GM12878 (cell line): ENCODE data around the gene ITCH. TPM values are rescaled to one million over a fixed set of nuclear protein-coding genes. Genes with fewer than 3 reads are reported as not detected.

Experiments
- EGR1 ChIP-seq, 2 experiments: IDR thresholded peaks; 1 replicate in 1 of 2; 2 replicates in 1 of 2; pipeline ENCODE4 v1.6.1; 2011 to 2012; ENCODE audit warnings: low read depth in 2 of 2, low read length in 2 of 2, borderline replicate concordance in 1 of 2, mild to moderate bottlenecking in 1 of 2, moderate library complexity in 1 of 2
- GATAD2B ChIP-seq: fragments of 450-650 bp; conservative IDR thresholded peaks from 2 replicates; pipeline ENCODE4 v1.6.1; 2017; ENCODE audit warnings: low read depth, mild to moderate bottlenecking, moderate library complexity
- JUND ChIP-seq: IDR thresholded peaks from 2 replicates; pipeline ENCODE4 v1.6.1; 2012; ENCODE audit warnings: low read depth, mild to moderate bottlenecking, low read length, improper control_type of control experiment, moderate library complexity
- KAT2A ChIP-seq: conservative IDR thresholded peaks from 2 replicates; pipeline ENCODE4 v1.6.1; 2011; ENCODE audit warnings: low read depth, low read length; ENCODE audit not compliant: control insufficient read depth
- MXI1 ChIP-seq: fragments of 150-350 bp; IDR thresholded peaks from 2 replicates; pipeline ENCODE4 v1.6.1; 2011; ENCODE audit warnings: low read depth, mild to moderate bottlenecking, inconsistent platforms, low read length, improper control_type of control experiment
- NFYA ChIP-seq: IDR thresholded peaks from 2 replicates; pipeline ENCODE4 v1.6.1; 2011; ENCODE audit warnings: low read depth, mild to moderate bottlenecking, low read length, improper control_type of control experiment, borderline replicate concordance
- POLR2AphosphoS5 ChIP-seq: IDR thresholded peaks from 2 replicates; pipeline ENCODE4 v1.6.1; 2011; ENCODE audit warnings: mild to moderate bottlenecking, low read length, inconsistent platforms
- POU2F2 ChIP-seq: IDR thresholded peaks from 3 replicates; pipeline ENCODE4 v1.6.1; 2011; ENCODE audit warnings: low read depth, mild to moderate bottlenecking, low read length, borderline replicate concordance
- PRDM15 ChIP-seq: fragments of 450-650 bp; formaldehyde crosslinking; IDR thresholded peaks from 2 replicates; pipeline ENCODE4 v1.4.0; 2020; ENCODE audit warnings: mild to moderate bottlenecking, moderate library complexity
- RB1 ChIP-seq: fragments of 450-650 bp; formaldehyde crosslinking; IDR thresholded peaks from 2 replicates; pipeline ENCODE4 v1.6.1; 2017; ENCODE audit warnings: mild to moderate bottlenecking, borderline replicate concordance
- RBBP5 ChIP-seq: fragments of 200-600 bp; sonication (generic); conservative IDR thresholded peaks from 2 replicates; pipeline ENCODE4 v1.6.1; 2016
- RFX5 ChIP-seq: IDR thresholded peaks from 2 replicates; pipeline ENCODE4 v1.6.1; 2011; ENCODE audit warnings: low read depth, low read length, improper control_type of control experiment
- SMC3 ChIP-seq: IDR thresholded peaks from 2 replicates; pipeline ENCODE4 v1.6.1; 2011; ENCODE audit warnings: low read length, improper control_type of control experiment, borderline replicate concordance
- TAF1 ChIP-seq: IDR thresholded peaks from 2 replicates; pipeline ENCODE4 v1.6.1; 2011; ENCODE audit warnings: mild to moderate bottlenecking, low read depth, low read length, borderline replicate concordance
- TCF3 ChIP-seq: IDR thresholded peaks from 2 replicates; pipeline ENCODE4 v1.6.1; 2012; ENCODE audit warnings: low read depth, mild to moderate bottlenecking, low read length, borderline replicate concordance; ENCODE audit not compliant: insufficient read depth
- USF2 ChIP-seq: IDR thresholded peaks from 2 replicates; pipeline ENCODE4 v1.6.1; 2011; ENCODE audit warnings: low read depth, low read length, improper control_type of control experiment, borderline replicate concordance
- ZNF622 ChIP-seq: fragments of 450-650 bp; IDR thresholded peaks from 2 replicates; pipeline ENCODE4 v1.6.1; 2017; ENCODE audit warnings: mild to moderate bottlenecking, inconsistent platforms
- polyA plus RNA-seq, 11 experiments: library from polyadenylated mRNA; depleted of rRNA in 4 of 11; unstranded in 6 of 11; stranded (reverse) in 5 of 11; fragments of >200 nt; fragmentation: Nextera tagmentation in 4 of 11; fragmentation: Illumina TruSeq in 1 of 11; extraction: Ambion mirVana in 4 of 11; extraction: Trizol in 1 of 11; gene quantifications; 1 replicate in 1 of 11; 2 replicates in 10 of 11; pipeline versions ENCODE4 v1.2.1 to v1.2.3, GENCODE V29; 2011 to 2016; ENCODE audit warnings: inconsistent platforms in 2 of 11, missing spikeins in 2 of 11, low read depth in 1 of 11
- total RNA-seq, 4 experiments: library from RNA; depleted of rRNA in 3 of 4; stranded (reverse); fragments of >200 nt in 3 of 4; fragmentation: Illumina TruSeq in 1 of 4; extraction: Trizol in 1 of 4; gene quantifications; 2 replicates each; pipeline versions ENCODE4 v1.2.1 to v1.2.3, GENCODE V29; 2013 to 2021
- TF ChIP-seq, protein P1 (sequence below): IDR thresholded peaks from 2 replicates; pipeline ENCODE4 v1.6.1; 2011; ENCODE audit warnings: low read depth, mild to moderate bottlenecking, low read length, moderate library complexity, borderline replicate concordance; ENCODE audit errors: extremely low read depth
- TF ChIP-seq, protein P2 (sequence below): fragments of 450-650 bp; IDR thresholded peaks from 2 replicates; pipeline ENCODE4 v1.6.1; 2016; ENCODE audit warnings: mild to moderate bottlenecking, moderate library complexity, borderline replicate concordance

ITCH gene
- total and polyA plus RNA-seq, 10 of the 15 experiments (the other 5 are each of a cell fraction or from before 2014, with no cell fraction given): 7.5 to 46.1 (median 21.5) TPM

GRCh38 chr20:34363062-34363464, at the start of gene ITCH (continued):
- 0 out of 3 replicates have a peak, but pooled peaks of 1 of the 2 experiments have one; percentile 11 for TF ChIP-seq EGR1 (IDR thresholded peaks at IDR 0.05; ENCODE audit: borderline replicate concordance in 1 of 2, low read depth in 2 of 2, low read length in 2 of 2)
- no peak for TF ChIP-seq RBBP5
- TF ChIP-seq, protein P1, sequence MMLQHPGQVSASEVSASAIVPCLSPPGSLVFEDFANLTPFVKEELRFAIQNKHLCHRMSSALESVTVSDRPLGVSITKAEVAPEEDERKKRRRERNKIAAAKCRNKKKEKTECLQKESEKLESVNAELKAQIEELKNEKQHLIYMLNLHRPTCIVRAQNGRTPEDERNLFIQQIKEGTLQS: no peak
- TF ChIP-seq GATAD2B: no peak
- peak; percentile 52; the same call in 1 of the 2 replicates for TF ChIP-seq MXI1
- no peak for TF ChIP-seq NFYA
- no peak for TF ChIP-seq RFX5
- TF ChIP-seq RB1: no peak; the same call in 1 of the 2 replicates
- TF ChIP-seq, protein P2, sequence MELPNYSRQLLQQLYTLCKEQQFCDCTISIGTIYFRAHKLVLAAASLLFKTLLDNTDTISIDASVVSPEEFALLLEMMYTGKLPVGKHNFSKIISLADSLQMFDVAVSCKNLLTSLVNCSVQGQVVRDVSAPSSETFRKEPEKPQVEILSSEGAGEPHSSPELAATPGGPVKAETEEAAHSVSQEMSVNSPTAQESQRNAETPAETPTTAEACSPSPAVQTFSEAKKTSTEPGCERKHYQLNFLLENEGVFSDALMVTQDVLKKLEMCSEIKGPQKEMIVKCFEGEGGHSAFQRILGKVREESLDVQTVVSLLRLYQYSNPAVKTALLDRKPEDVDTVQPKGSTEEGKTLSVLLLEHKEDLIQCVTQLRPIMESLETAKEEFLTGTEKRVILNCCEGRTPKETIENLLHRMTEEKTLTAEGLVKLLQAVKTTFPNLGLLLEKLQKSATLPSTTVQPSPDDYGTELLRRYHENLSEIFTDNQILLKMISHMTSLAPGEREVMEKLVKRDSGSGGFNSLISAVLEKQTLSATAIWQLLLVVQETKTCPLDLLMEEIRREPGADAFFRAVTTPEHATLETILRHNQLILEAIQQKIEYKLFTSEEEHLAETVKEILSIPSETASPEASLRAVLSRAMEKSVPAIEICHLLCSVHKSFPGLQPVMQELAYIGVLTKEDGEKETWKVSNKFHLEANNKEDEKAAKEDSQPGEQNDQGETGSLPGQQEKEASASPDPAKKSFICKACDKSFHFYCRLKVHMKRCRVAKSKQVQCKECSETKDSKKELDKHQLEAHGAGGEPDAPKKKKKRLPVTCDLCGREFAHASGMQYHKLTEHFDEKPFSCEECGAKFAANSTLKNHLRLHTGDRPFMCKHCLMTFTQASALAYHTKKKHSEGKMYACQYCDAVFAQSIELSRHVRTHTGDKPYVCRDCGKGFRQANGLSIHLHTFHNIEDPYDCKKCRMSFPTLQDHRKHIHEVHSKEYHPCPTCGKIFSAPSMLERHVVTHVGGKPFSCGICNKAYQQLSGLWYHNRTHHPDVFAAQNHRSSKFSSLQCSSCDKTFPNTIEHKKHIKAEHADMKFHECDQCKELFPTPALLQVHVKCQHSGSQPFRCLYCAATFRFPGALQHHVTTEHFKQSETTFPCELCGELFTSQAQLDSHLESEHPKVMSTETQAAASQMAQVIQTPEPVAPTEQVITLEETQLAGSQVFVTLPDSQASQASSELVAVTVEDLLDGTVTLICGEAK: no peak; the same call in 1 of the 2 replicates
- no peak for TF ChIP-seq USF2
- no peak for TF ChIP-seq SMC3
- TF ChIP-seq POU2F2: 0 out of 3 replicates have a peak, but pooled peaks have one; percentile 18
- TF ChIP-seq TCF3: 0 out of 2 replicates have a peak, but pooled peaks have one; percentile 15
- no peak for TF ChIP-seq JUND
- no peak for TF ChIP-seq ZNF622
- TF ChIP-seq KAT2A: no peak
- TF ChIP-seq POLR2AphosphoS5: peak; percentile 83
- no peak for TF ChIP-seq PRDM15
- TF ChIP-seq TAF1: peak; percentile 60; the same call in 1 of the 2 replicates
